ENCODE results near the gene C2CD4C.
A peak's percentile ranks its signal among the peaks of the same experiment; 100 is the strongest.

The C2CD4C gene

DNA sequence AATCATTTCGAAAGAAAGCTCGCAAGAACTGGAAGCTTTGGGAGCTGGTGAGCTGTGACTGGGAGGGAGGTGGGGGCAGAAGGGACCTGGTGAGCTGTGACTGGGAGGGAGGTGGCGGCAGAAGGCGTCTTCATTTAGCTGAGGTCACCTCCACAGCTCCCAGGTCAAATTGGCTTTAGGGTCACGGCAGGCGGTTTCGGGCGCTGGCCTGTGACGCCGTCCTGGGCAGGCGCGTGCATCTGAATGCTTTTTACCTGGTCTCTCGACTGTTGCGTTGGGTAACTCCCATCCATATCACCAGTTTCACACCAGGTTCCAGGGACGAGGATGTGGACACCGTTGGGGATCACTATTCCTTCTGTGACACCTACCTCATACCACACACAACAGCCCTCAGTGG, 29.2 kb downstream of the C2CD4C start:
- no peak for DNase-seq

DNA sequence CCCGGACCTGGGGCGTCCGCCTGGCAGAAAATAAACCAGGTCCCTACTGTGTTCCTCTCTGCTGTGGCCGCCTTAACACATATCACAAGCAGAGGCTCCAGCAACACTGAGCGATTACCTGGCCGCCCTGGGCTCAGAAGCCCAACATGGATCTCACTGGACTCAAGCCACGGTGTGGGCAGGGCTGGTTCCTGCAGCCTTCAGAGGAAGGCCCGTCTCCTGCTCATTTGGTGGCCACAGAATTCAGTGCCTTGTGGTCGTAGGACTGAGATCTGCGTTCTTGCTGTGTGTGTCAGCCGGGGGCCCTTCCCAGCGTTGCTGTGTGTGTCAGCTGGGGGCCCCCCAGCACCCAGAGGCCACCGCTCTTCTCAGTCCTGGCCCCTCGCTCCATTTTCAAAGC, 30.2 kb downstream of the C2CD4C start:
- no peak for DNase-seq

DNA sequence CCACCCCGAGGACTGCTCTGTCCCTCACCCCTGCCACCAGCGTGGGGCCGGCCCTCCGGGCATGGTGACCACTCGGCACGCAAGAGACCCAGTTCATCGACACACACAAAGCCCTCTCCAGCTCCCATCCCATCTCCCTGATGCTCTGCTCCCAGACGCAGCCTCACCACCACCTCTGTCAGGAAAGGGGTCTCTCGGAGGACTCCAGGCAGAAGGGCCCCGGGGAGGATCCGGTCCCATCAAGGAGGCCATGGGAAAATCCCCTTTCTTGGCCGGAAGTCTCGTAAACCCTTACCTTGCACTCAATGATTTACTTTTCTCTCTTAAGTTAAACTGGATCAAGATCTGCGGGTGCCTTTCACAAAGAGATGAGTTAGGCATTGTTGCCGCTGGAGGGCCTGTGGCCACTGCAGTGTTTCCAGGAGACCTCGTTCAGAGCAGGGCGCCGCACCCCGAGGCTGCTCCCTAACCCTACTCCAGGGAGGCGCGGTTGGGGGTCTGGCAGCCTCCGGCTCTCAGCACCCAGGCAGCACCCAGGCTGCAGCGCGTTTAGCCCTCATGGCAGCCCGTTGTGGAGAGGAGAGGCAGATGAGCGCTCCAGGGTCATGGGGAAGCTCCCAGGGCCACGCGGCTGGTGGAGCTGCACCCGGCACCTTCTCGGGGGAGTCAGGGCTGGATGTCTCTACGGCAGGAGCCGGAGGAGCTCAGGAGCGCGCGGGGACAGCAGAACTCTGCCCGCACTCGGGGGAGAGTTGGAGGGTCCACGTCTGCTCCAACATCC, 31.0 kb downstream of the C2CD4C start:
- no peak for DNase-seq

DNA sequence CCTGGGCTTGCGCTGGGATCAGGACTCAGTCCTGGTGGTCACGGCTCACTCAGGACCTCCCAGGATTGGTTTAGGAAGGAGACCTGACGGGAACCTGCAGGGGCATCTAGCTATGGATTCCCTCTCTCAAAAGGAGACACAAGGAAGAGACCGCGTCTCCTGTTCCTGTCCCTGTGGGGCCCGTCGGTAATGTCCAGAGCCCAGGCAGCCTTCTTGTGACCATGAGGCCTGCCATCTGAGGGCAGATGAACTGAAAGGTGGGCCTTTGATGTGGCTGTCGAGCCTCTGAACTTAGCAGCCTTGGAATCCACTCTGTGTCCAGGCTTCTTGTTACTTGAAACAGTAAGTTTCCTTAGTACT, 32.9 kb downstream of the C2CD4C start:
- no peak for DNase-seq

- DNase-seq = no peak
These were observed 33.4 kb downstream of the C2CD4C start for GRCh38 chr19:375395-376110.

DNA sequence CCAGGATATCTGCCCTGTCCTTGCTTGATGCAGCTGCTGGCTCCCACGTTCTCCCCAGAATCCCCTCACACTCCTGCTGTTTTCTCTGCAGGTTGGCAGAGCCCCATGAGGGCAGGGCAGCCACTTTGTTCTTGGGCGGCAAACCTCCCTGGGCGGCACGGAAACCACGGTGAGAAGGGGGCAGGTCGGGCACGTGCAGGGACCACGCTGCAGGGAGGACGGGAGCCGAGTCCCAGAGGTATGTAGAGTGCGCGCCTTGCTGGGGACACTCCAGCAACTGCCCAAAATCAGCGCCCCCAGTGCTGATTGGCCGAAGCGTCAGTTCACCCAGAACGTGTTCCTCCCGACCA, 34.1 kb downstream of the C2CD4C start:
- no peak for DNase-seq

GRCh38 chr19:374183-374885, 34.6 kb downstream of the C2CD4C start:
- no peak for DNase-seq

- no peak for DNase-seq
These were observed 35.4 kb downstream of the C2CD4C start for GRCh38 chr19:373391-374182.

GRCh38 chr19:372306-372890, 36.5 kb downstream of the C2CD4C start:
- peak; percentile 33 for DNase-seq

DNA sequence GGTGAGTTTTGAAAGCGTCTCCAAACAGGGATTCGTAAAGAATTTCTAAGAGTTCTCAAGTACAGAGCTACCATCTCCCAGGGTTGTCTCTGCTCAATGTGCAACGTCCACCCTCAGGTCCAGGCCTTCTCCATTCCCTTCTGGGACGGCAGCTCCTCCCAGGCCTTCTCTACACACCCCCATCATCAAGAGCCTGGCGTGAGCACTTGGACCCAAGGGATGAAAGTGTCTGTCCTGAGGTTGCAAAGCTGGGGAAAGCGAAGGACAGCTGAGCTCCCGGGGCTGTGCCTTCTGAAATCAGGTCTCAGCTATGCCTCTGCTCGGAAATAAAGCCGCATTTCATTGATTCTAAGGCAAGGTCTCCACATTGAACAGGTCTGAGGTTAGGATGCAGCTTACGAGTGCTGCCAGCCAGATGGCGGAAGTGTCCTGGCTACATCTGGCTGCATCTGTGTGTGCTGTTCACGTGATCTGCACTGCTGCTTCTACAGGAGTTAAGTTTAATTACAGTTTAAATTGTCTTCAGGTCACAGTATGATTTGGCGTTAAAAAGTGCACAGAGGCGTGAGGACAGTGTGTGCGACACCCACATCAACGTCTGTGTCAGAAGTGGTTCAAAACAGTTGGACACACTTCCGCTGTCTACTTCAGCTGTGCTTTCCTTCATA, 37.3 kb downstream of the C2CD4C start:
- DNase-seq = no peak

- no peak for DNase-seq
These were observed 38.2 kb downstream of the C2CD4C start for GRCh38 chr19:370641-371330.

- DNase-seq = no peak
These were observed 39.1 kb downstream of the C2CD4C start for GRCh38 chr19:369876-370275.

DNA sequence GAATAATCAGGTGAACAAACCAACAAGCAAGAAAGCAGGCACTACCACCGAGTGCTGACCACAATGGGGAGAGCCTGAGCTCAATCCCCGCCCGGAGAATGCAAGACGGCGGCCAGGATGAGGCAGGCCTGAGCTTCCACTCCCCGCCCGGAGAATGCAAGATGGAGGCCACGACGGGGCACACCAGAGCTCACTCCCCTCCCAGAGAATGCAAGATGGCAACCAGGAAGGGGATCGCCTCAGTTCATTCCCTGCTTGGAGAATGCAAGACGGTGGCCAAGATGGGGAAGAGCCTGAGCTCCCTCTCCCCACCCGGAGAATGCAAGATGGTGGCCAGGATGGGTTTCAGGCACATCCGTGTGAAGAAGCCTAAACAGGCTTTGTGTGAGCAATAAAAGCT, 39.7 kb downstream of the C2CD4C start:
- DNase-seq = no peak

DNA sequence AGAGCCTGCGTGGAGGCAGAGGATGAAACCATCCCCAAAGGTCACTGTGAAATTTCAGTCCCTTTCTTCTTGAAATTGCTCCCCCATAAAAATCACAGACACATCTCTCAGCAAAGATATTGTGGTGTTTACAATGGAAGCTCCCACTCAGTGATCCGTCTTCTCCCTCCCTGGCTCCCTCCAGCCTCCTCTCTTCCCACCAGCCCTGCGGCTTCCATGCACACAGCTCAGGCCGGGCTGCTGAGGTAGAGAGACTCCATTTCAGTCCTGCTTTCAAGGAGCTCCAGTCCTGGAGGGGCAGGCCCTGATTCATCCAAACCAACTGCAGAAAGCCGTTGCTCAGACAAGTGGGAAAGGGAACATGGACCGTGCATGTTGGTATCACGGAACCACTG, 40.3 kb downstream of the C2CD4C start:
- no peak for DNase-seq

DNA sequence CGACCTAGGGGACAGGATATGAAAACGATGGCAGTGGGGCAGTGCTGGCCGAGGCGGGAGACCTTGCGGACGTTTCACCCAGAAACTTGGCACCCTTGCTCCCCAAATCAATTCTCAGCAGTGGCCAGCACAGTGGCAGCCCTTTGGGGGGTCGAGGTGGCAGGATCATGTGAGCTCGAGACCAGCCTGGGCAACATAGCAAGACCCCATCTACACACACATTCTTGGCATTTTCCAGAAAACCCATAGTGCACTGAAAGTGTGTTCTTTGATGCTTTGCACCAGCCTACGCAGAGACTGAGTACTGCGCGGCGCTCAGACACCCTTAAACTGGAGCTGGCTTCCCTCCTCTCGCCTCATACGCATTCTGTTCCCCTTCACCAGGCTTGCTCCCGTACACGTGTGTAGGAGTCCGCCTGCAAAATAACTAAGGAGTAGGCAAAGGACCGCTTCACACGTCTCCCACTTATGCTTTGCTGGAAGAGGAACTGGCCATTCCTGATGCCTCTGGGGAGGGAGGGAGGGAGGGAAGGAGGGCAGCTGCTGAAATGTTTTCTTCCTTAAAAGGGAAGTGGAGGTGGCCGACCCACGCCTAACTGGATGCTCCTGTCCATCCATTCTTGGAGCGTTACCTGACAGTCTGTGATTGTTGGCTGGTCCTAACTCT, 40.9 kb downstream of the C2CD4C start:
- DNase-seq = no peak

GRCh38 chr19:367561-367960, 41.4 kb downstream of the C2CD4C start:
- no peak for DNase-seq

GRCh38 chr19:366951-367350, 42.0 kb downstream of the C2CD4C start:
- DNase-seq = no peak

GRCh38 chr19:366205-366783, 42.7 kb downstream of the C2CD4C start:
- no peak for DNase-seq

DNA sequence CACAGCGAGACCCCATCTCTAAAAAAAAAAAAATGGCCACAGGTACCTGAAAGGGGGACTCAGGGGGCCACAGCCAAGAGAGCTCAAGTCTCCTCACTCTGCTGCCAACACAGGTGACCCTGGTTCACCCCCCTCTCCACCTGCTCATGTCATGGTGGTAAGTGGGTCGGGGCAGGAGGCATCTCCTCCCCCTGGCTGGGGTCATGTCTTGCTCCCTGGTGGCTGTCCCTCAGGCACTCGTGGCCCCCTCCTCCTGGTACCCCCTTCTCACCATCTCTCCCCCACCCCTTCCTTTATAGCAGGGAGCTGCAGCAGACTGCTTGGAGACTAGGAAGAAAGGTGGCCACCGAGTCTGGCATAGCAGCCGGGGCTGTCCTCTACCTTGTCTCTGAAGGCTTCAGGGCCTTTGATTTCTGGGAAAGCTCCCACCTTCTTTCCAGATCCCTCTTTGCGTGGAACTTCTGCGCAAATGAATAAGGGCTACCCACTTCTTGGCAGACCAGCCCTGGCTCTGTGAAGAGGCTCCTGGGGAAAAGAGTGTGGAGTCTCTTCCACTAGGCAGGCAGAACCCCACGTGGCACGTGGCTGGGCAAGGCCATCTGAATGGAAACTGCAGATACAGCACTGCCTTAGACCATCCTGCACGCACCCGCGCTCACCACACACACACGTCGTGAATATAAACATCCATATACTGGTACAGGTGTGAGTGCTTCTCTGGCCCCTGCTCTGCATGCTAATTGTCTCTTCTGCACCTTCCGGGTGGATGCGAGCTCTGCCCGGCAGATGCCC, 44.3 kb downstream of the C2CD4C start:
- DNase-seq = no peak

GRCh38 chr19:362683-363082, 46.3 kb downstream of the C2CD4C start:
- no peak for DNase-seq

All from fibroblast of skin of right biceps (primary cell).